ENCODE measurements around the gene PEX26.
"Not testable (repeated sequence)": the region's sequence is repeated elsewhere in the genome, so short reads cannot be mapped to it uniquely, and the experiment has no call there.

The PEX26 gene

DNA sequence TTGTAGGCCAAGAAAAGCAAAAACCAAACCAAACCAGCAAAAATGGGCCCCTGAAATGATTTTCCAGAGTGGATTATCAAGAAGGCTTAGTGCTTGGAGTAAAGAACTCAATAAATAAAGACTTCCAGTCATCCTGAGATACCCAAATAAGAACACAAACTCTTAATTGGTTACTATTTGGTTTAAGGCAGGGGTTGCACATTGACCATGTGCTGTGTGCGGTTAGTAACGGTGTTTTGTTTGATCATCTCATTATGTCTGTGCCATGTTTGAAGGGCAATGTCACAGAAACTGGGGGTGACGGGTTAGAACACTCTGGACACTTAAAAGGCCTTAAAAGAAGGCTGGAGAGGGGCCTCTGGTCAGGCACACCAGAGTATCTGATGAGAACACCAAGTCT lies 43.7 kb upstream of the PEX26 start:
- ChIA-PET POLR2A (no interaction called here), CTCF (no interaction called here)
- DNase-seq, result no peak
- H3K27ac ChIP-seq (ENCODE audit: insufficient read depth in 1 of 2, low read depth in 1 of 2, low read length in 2 of 2, poor library complexity in 1 of 2, severe bottlenecking in 2 of 2), result no peak overlapping the region
- no peaks in the 10 kb centered on the region for H3K36me3 ChIP-seq (ENCODE audit: control insufficient read depth in 4 of 4, insufficient read depth in 4 of 4, low read length in 3 of 4)
- no peaks in the 10 kb centered on the region for H3K4me1 ChIP-seq (ENCODE audit: control extremely low read depth in 1 of 4, control insufficient read depth in 4 of 4, insufficient read depth in 4 of 4, low read length in 3 of 4)
- H3K9me3 ChIP-seq (ENCODE audit: control extremely low read depth in 1 of 5, control insufficient read depth in 4 of 5, insufficient read depth in 2 of 5, low read depth in 1 of 5, low read length in 4 of 5), result no peaks in the 10 kb centered on the region
- H3K27me3 ChIP-seq (replicated peaks in 2 of 5; ENCODE audit: control insufficient read depth in 4 of 5, insufficient read depth in 5 of 5, low read length in 4 of 5), result peaks cover 0 to 1% (median 0%) of the 10 kb centered on the region in 5 experiments
- no CpG with 5 or more reads among the region's 3 CpGs for whole genome bisulfite sequencing (ENCODE audit: insufficient coverage)
- no peak overlapping the region for H3K4me3 ChIP-seq (ENCODE audit: control insufficient read depth in 1 of 7, extremely low read depth in 1 of 7, insufficient read depth in 4 of 7, low read depth in 2 of 7, low read length in 6 of 7)

DNA sequence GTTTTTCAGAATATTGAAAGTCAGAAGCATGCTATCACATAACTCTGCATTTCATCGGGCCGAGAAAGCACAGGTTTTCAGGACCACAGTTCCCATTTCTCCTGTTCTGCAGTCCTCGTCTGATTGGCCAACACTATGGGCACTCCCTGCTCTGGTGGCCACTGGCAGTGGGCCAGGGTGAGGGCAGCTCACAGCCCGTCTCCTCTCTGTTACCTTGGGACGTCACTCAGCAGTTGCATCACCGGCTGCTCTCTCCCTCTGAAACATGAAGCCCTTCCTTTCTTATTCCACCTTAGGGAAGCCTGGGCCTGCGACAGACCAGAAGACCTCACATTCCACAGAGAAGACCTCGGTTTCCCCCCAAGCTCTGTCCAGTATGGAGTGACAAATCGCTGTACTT lies 42.0 kb upstream of the PEX26 start:
- 91% methylated on average over 8 of the region's 9 CpGs for WGBS (ENCODE audit: insufficient coverage)
- POLR2A ChIA-PET, result no interaction called here

DNA sequence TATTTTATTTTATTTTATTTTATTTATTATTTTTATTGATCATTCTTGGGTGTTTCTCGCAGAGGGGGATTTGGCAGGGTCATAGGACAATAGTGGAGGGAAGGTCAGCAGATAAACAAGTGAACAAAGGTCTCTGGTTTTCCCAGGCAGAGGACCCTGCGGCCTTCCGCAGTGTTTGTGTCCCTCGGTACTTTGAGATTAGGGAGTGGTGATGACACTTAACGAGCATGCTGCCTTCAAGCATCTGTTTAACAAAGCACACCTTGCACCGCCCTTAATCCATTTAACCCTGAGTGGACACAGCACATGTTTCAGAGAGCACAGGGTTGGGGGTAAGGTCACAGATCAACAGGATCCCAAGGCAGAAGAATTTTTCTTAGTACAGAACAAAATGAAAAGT lies 36.9 kb upstream of the PEX26 start:
- H3K4me3 ChIP-seq (ENCODE audit: control insufficient read depth in 1 of 7, extremely low read depth in 1 of 7, insufficient read depth in 4 of 7, low read depth in 2 of 7, low read length in 6 of 7); CTCF ChIA-PET; H3K4me1 ChIP-seq (ENCODE audit: control extremely low read depth in 1 of 4, control insufficient read depth in 4 of 4, insufficient read depth in 4 of 4, low read length in 3 of 4); H3K27ac ChIP-seq (ENCODE audit: insufficient read depth in 1 of 2, low read depth in 1 of 2, low read length in 2 of 2, poor library complexity in 1 of 2, severe bottlenecking in 2 of 2); DNase-seq; H3K9me3 ChIP-seq (ENCODE audit: control extremely low read depth in 1 of 5, control insufficient read depth in 4 of 5, insufficient read depth in 2 of 5, low read depth in 1 of 5, low read length in 4 of 5); H3K36me3 ChIP-seq (ENCODE audit: control insufficient read depth in 4 of 4, insufficient read depth in 4 of 4, low read length in 3 of 4); H3K27me3 ChIP-seq (replicated peaks in 2 of 5; ENCODE audit: control insufficient read depth in 4 of 5, insufficient read depth in 5 of 5, low read length in 4 of 5); POLR2A ChIA-PET: not testable (repeated sequence)
- WGBS (ENCODE audit: insufficient coverage), result no CpG with 5 or more reads among the region's 6 CpGs

More for the DNA sequence above, 42.0 kb upstream of the PEX26 start:
- Histone ChIP-seq H3K9me3 (ENCODE audit: control extremely low read depth in 1 of 5, control insufficient read depth in 4 of 5, insufficient read depth in 2 of 5, low read depth in 1 of 5, low read length in 4 of 5) (no peaks in the 10 kb centered on the region), H3K4me1 (ENCODE audit: control extremely low read depth in 1 of 4, control insufficient read depth in 4 of 4, insufficient read depth in 4 of 4, low read length in 3 of 4) (no peaks in the 10 kb centered on the region), H3K27me3 (replicated peaks in 2 of 5; ENCODE audit: control insufficient read depth in 4 of 5, insufficient read depth in 5 of 5, low read length in 4 of 5) (peaks cover 0 to 1% (median 0%) of the 10 kb centered on the region in 5 experiments), H3K27ac (ENCODE audit: insufficient read depth in 1 of 2, low read depth in 1 of 2, low read length in 2 of 2, poor library complexity in 1 of 2, severe bottlenecking in 2 of 2) (no peak overlapping the region), H3K4me3 (ENCODE audit: control insufficient read depth in 1 of 7, extremely low read depth in 1 of 7, insufficient read depth in 4 of 7, low read depth in 2 of 7, low read length in 6 of 7) (no peak overlapping the region), H3K36me3 (ENCODE audit: control insufficient read depth in 4 of 4, insufficient read depth in 4 of 4, low read length in 3 of 4) (no peaks in the 10 kb centered on the region)
- no peak for DNase-seq
- CTCF ChIA-PET, result no interaction called here

DNA sequence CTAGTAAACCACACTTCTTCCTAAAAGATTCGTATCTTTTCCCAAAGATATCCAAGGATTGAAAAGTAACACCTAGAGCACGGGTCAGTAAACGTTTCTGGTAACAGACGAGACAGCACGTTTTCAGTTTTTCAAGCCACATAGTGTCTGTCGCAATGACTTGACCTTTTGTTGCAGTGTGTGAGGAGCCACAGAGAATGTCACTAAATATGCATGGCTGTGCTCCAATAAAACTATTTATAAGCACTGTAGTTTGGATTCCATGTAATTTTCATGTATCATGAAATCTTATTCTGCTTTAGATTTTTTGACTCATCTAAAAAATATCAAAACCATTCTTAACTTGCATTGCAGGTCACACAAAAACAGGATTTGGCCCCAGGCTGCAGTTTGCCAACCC lies 35.1 kb upstream of the PEX26 start:
- Histone ChIP-seq H3K36me3 (ENCODE audit: control insufficient read depth in 4 of 4, insufficient read depth in 4 of 4, low read length in 3 of 4) (no peaks in the 10 kb centered on the region), H3K9me3 (ENCODE audit: control extremely low read depth in 1 of 5, control insufficient read depth in 4 of 5, insufficient read depth in 2 of 5, low read depth in 1 of 5, low read length in 4 of 5) (no peaks in the 10 kb centered on the region), H3K27me3 (replicated peaks in 2 of 5; ENCODE audit: control insufficient read depth in 4 of 5, insufficient read depth in 5 of 5, low read length in 4 of 5) (no peaks in the 10 kb centered on the region), H3K4me3 (ENCODE audit: control insufficient read depth in 1 of 7, extremely low read depth in 1 of 7, insufficient read depth in 4 of 7, low read depth in 2 of 7, low read length in 6 of 7) (no peak overlapping the region), H3K4me1 (ENCODE audit: control extremely low read depth in 1 of 4, control insufficient read depth in 4 of 4, insufficient read depth in 4 of 4, low read length in 3 of 4) (no peaks in the 10 kb centered on the region), H3K27ac (ENCODE audit: insufficient read depth in 1 of 2, low read depth in 1 of 2, low read length in 2 of 2, poor library complexity in 1 of 2, severe bottlenecking in 2 of 2) (no peak overlapping the region)
- CTCF ChIA-PET, result no interaction called here
- 94% methylated on average over 3 of the region's 6 CpGs for WGBS (ENCODE audit: insufficient coverage)
- DNase-seq, result no peak
- POLR2A ChIA-PET, result no interaction called here

DNA sequence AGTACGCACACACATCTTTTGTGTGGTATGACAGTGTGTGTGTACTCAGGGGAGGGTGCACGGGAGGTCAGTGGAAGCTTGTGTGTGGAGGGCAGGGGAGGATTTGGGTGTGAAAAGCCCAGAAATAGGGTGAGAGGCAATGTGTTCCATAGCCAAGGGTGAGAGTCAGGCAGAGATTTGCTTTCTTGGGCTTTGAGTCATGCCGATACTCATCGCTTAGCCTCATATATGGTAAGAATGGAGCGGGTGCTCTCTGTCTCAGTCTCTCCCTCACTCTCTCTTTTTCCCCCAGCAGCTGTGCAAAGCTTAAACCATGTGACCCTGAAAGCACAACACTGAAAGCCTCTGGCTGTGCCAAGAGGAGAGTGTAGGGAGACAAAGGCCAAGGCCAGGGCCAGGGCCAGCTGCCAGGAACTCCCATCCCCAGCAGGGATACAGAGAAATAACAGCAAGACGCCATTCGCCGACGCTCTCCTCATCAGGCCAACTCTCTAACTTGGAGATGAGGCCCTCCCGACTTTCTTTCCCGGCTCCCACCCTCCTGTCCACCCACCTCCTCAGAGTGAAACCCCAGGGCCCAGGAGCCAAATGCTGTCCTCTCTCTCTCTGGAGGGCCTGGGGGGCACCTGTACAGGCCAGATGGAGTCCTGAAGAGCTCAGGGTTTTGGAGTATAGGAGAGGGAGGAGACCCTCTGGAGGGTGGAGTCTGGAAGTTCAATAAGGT lies 33.1 kb upstream of the PEX26 start:
- H3K9me3 ChIP-seq (ENCODE audit: control extremely low read depth in 1 of 5, control insufficient read depth in 4 of 5, insufficient read depth in 2 of 5, low read depth in 1 of 5, low read length in 4 of 5), result peaks cover 0 to 6% (median 0%) of the 10 kb centered on the region in 5 experiments
- CTCF ChIA-PET, result interaction anchor here (1.1 kb wide), 1 partner anchor 214 kb away, joined by 3 read pairs; no protein-coding TSS in a partner anchor

DNA sequence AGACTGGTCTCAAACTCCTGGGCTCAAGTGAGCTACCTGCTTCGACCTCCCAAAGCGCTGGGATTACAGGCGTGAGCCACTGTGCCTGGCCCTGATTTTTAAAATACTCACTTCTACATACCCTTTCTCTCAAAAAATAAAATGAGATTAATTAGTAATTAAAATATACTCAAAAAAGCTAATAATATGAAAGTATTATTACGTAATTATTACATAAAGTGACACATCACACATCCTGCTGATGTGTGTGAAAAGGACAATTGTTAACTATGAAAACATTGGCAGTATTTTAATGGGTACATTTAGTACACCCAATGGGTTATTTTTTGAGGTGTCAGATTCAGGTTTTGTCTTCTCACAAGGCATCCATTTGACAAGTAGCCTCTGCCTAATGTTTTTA lies 32.0 kb upstream of the PEX26 start:
- ChIA-PET CTCF (interaction anchor here (0.8 kb wide), 1 partner anchor 23 kb away, joined by 3 read pairs; no protein-coding TSS in a partner anchor), POLR2A (no interaction called here)
- no peak overlapping the region for H3K27ac ChIP-seq (ENCODE audit: insufficient read depth in 1 of 2, low read depth in 1 of 2, low read length in 2 of 2, poor library complexity in 1 of 2, severe bottlenecking in 2 of 2)
- H3K4me3 ChIP-seq (ENCODE audit: control insufficient read depth in 1 of 7, extremely low read depth in 1 of 7, insufficient read depth in 4 of 7, low read depth in 2 of 7, low read length in 6 of 7), result no peak overlapping the region
- no peaks in the 10 kb centered on the region for H3K36me3 ChIP-seq (ENCODE audit: control insufficient read depth in 4 of 4, insufficient read depth in 4 of 4, low read length in 3 of 4)
- H3K27me3 ChIP-seq (replicated peaks in 2 of 5; ENCODE audit: control insufficient read depth in 4 of 5, insufficient read depth in 5 of 5, low read length in 4 of 5), result peaks cover 0 to 9% (median 3%) of the 10 kb centered on the region in 5 experiments
- H3K9me3 ChIP-seq (ENCODE audit: control extremely low read depth in 1 of 5, control insufficient read depth in 4 of 5, insufficient read depth in 2 of 5, low read depth in 1 of 5, low read length in 4 of 5), result peaks cover 0 to 6% (median 0%) of the 10 kb centered on the region in 5 experiments
- 100% methylated on average over 1 of the region's 4 CpGs for WGBS (ENCODE audit: insufficient coverage)
- DNase-seq, result no peak
- no peaks in the 10 kb centered on the region for H3K4me1 ChIP-seq (ENCODE audit: control extremely low read depth in 1 of 4, control insufficient read depth in 4 of 4, insufficient read depth in 4 of 4, low read length in 3 of 4)

More for the DNA sequence above, 33.1 kb upstream of the PEX26 start:
- Histone ChIP-seq H3K4me3 (ENCODE audit: control insufficient read depth in 1 of 7, extremely low read depth in 1 of 7, insufficient read depth in 4 of 7, low read depth in 2 of 7, low read length in 6 of 7) (no peak overlapping the region), H3K4me1 (ENCODE audit: control extremely low read depth in 1 of 4, control insufficient read depth in 4 of 4, insufficient read depth in 4 of 4, low read length in 3 of 4) (no peaks in the 10 kb centered on the region), H3K27ac (ENCODE audit: insufficient read depth in 1 of 2, low read depth in 1 of 2, low read length in 2 of 2, poor library complexity in 1 of 2, severe bottlenecking in 2 of 2) (no peak overlapping the region), H3K36me3 (ENCODE audit: control insufficient read depth in 4 of 4, insufficient read depth in 4 of 4, low read length in 3 of 4) (no peaks in the 10 kb centered on the region), H3K27me3 (replicated peaks in 2 of 5; ENCODE audit: control insufficient read depth in 4 of 5, insufficient read depth in 5 of 5, low read length in 4 of 5) (peaks cover 0 to 9% (median 3%) of the 10 kb centered on the region in 5 experiments)
- DNase-seq, result no peak
- POLR2A ChIA-PET, result no interaction called here
- WGBS (ENCODE audit: insufficient coverage), result 93% methylated on average over 8 of the region's 11 CpGs

DNA sequence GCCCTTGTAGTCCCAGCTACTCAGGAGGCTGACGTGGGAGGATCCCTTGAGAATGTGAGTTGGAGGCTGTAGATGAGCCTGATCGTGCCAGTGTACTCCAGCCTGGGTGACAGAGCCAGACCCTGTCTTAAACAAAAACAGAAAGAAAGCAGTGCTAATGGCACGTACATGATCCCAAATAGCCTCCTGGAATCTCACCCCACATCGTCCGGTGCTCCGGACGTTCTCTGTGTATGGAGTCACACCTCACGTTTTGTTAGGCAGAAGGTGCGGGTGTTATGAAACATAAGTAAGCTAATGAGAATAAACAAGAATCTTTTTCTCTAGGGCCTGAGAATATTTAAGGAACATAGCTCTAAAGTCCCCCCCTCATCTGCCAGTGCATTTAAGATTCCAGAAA lies 29.7 kb upstream of the PEX26 start:
- Histone ChIP-seq H3K27ac (ENCODE audit: insufficient read depth in 1 of 2, low read depth in 1 of 2, low read length in 2 of 2, poor library complexity in 1 of 2, severe bottlenecking in 2 of 2) (no peak overlapping the region), H3K4me1 (ENCODE audit: control extremely low read depth in 1 of 4, control insufficient read depth in 4 of 4, insufficient read depth in 4 of 4, low read length in 3 of 4) (no peaks in the 10 kb centered on the region), H3K9me3 (ENCODE audit: control extremely low read depth in 1 of 5, control insufficient read depth in 4 of 5, insufficient read depth in 2 of 5, low read depth in 1 of 5, low read length in 4 of 5) (peaks cover 0 to 6% (median 0%) of the 10 kb centered on the region in 5 experiments), H3K27me3 (replicated peaks in 2 of 5; ENCODE audit: control insufficient read depth in 4 of 5, insufficient read depth in 5 of 5, low read length in 4 of 5) (peaks cover 0 to 9% (median 3%) of the 10 kb centered on the region in 5 experiments), H3K4me3 (ENCODE audit: control insufficient read depth in 1 of 7, extremely low read depth in 1 of 7, insufficient read depth in 4 of 7, low read depth in 2 of 7, low read length in 6 of 7) (no peak overlapping the region), H3K36me3 (ENCODE audit: control insufficient read depth in 4 of 4, insufficient read depth in 4 of 4, low read length in 3 of 4) (no peaks in the 10 kb centered on the region)
- CTCF ChIA-PET, result no interaction called here
- no peak for DNase-seq
- 97% methylated on average over 3 of the region's 9 CpGs for WGBS (ENCODE audit: insufficient coverage)
- POLR2A ChIA-PET, result interaction anchor here (0.7 kb wide), 1 partner anchor 21 kb away, joined by 3 read pairs; no protein-coding TSS in a partner anchor
